NCI-H345 (cell line): ENCODE results near the gene SGCA.
A peak's percentile ranks its signal among the peaks of the same experiment; 100 is the strongest.

Source experiments
- DNase-seq: peaks from one replicate; lab custom pipeline; 2025; lab: John Stamatoyannopoulos, UW

The SGCA gene

DNA sequence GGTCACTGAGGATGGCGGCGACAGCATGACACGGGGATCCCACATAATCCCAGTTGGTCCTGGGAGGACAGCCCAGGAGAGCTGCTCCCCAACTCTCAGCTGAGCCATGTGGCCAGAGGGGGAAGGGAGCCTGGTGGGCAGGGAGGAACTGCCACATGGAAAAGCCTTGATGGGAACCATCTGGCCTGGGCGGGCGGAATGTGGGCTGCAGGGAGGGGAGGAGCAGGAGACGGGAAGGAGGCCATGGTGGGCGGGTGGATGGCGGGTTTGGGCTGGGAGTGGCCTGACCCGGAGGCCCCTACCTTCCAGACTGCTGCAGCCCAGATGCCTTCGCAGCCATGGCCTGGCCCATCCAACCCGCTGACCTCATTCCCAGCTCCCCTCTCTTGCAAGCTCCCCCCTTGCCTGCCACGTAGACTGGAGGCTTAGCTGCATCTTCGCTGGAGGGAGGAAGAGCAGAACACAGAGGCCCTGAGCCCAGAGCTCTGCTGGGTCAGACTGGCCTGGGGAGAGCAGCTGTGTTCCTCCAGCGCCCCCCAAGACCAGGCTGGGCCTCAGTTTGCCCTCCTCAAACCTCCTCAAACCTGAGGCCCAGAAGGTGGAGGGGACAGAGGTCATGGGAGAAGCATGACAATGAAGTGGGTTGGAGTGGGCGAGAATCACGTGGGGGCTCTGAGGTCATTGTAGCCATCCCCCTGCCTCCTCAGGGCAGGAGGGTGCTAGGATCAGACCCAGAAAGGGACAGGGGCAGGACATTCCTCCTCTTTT, 43.9 kb downstream of the SGCA start:
- no peak for DNase-seq

- no peak for DNase-seq
Observed at GRCh38 chr17:50210240-50211225, 44.7 kb downstream of the SGCA start.

GRCh38 chr17:50211249-50212120, 45.7 kb downstream of the SGCA start:
- DNase-seq = no peak

- no peak for DNase-seq
Observed at GRCh38 chr17:50212121-50212843, 46.5 kb downstream of the SGCA start.

DNA sequence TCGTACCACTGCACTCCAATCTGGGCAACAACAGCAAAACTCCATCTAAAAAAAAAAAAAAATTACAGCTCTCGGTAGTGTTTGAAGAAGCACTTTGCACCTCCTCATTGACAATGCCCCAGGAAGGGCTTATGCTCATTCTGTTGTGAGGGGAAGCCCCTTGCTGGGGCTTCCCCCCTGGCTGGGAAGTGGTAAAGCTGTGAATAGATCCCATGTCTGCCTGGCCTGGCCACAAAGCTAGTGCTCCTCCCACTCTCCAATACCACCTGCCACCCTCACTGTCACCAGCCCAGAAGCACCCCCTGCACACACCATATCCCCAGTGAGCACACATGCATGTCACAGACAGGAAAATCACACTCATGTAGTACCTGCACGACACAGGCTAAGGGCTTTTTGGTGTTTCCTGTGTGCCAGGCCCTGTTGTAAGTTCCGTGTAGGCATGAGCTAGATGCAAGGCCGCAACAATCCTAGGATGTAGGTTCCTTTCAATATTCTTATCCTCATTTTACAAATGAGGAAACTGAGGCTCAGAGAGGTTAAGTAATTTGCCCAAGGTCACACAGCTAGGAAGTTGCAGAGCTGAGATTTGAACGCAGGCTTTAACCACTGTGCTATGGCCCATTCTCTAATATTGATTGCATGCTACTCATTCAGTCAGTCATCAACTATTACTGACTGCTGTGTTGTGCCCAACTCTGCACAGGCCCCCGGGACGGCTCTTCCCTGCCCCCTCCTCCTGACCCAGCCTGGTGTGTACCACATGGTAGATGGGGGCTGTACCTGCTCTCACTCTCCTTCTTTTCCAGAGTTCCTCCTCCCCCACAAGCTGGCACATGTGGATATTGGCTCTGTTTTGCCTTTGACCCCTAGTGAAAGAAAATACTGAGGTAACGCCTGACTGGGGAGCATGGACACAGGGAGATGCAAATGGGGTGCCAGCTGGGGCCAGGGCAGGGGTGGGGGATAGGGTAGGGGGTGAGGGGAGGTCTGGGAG, 47.5 kb downstream of the SGCA start:
- DNase-seq = peak; percentile 35

- no peak for DNase-seq
Observed at GRCh38 chr17:50214976-50215760, 49.4 kb downstream of the SGCA start.

DNA sequence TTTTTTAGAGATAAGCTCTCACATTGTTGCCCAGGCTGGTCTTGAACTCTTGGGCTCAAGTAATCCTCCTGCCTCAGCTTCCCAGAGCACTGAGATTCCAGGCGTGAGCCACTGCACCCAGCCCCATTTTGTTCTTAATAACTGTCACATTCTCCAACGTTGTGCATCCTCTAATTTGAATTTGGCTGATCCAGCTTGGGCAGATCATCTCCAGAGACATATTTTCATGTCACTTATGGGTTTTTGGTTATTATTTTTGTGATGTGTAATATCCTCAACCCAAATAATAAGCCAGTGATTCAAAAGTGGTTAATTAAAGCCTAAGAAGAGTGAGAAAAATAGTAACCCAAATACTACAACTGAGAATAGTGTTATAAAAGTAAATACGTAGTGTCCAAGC, 51.8 kb downstream of the SGCA start:
- DNase-seq = no peak

DNA sequence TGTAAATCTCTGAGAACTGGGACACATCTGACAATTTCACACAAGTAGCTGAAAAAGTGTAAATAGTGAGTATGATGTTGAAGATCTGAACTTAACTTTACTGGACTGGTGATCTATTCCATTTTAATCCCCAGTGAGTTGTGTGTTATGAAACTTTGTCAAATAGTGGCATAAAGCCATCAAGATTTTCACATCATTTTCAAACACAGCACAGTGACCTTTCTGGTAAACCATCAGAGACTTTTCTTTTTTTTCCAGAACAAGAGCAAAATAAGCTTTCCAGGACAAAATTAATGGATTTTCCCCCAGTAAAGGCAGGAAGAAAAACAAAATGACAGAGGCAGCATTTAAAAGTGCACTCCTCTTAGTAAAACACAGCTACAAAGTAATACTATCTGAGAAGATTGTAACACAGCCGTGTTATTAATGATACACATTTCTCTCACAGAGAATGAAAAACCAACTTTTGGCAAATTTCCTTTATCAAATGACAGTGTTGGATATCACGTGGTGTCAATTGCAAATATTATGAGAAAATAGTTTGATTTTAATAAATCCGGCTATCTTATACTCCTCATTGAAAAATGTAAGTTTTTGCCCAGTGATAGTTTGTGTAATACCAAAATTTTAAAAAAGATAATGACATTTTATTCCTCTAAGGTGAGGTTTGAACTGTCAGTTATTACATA, 52.4 kb downstream of the SGCA start:
- DNase-seq = no peak

GRCh38 chr17:50218771-50219315, 53.0 kb downstream of the SGCA start:
- no peak for DNase-seq

DNA sequence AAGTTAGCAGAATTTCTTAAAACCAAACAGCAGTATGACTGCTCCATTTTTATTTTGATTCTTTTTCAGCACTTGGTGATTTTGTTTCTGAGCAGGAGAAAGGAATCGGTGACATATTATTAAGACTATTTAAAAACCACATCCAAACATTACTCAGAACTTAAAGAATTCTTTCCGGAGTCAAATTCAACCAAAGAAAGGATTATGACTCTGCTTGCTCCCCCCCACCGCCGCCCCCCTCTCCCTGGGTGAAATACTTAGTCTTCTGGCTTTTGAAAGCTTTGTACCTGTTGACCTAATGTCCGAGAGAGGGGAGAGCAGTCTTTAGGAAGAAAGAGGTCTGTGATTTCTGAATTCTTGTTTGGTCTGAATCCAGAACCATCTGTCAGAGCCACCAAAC, 53.5 kb downstream of the SGCA start:
- DNase-seq = no peak

DNA sequence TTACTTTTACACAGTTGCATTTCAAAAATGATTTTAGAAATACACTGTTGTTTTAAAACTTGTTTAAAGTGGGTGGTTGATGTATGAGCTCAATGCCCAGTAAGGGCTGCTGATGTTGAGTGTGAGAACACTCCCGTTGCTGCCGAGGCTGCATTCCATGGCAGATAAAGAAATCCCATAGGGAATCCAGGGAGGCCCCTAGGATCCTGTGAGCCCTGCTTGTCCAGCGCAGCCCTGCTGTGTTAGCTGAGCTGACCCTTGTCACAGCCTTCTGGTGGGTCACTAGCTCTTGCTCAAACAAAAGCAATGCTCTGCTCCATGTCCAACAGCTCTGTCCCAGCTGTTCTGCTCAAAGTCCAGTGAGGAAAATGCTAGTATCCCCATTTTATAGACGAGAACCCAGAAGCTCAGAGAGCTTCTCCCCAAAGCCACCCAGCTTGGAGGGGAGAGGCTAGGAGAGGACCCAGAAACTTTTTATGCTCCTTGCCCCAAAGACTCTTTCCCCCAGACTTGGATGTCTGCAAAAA, 54.2 kb downstream of the SGCA start:
- no peak for DNase-seq

- DNase-seq = no peak
Observed at GRCh38 chr17:50220811-50221210, 55.0 kb downstream of the SGCA start.

DNA sequence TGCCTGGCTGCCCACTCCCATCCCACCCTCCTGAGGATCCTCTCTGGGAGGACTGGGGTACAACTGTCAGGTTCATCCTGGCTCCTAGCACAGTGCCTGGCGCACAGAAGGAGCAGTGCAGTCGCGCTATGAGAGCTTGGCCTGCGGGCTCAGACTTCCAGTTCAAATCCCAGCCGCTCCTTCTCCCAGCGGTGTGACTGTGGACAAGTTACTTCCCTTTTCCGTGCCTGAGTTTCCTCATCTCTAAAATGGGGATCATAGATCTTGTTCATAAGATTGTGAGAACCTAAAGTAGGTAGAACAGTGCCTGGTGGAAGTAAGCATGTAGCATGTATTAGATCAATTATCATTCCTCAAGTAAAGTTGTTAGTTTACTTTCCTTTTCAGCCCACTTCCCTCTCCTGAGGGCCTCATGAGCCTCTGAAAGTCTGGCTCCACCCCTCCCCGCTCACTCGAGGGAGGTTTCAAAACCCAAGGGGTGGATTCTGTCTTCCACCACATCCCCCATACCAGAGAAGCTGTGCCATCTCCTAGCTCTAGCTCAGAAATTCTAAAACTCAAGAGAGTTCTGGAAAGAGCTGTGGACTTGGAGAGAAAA, 55.6 kb downstream of the SGCA start:
- DNase-seq = no peak

DNA sequence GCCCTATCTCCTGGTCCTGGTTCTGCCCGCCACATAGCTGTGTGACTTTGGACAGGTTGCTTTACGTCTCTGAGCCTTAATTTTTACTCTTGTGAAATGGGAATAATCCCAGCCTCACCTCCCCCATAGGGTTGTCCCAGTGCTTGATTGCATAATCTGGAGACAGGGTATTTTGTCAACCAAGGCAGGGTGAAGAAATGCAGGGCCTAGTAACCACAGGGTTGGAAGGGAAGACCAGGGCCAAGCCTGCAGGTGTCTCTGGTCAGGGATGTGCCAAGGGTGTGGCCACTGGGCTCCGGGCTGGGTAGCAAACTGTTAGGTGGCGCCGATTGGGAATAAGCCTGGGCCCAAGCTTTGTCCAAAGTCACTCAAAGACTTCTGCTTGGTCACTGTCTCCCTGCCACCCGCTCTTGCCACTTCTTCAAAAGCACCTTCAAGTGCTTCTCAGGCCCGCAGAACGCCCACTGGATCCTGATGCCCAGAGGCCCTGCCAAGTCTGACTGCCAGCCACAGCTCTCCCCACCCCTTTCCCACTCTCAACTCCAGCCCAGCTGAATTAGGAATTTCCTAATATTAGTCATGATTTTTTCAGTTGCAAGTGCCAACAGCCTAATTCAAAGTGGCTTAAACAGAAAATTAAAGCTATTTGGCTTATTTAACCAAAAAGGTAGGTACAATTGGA, 56.2 kb downstream of the SGCA start:
- DNase-seq = no peak

DNA sequence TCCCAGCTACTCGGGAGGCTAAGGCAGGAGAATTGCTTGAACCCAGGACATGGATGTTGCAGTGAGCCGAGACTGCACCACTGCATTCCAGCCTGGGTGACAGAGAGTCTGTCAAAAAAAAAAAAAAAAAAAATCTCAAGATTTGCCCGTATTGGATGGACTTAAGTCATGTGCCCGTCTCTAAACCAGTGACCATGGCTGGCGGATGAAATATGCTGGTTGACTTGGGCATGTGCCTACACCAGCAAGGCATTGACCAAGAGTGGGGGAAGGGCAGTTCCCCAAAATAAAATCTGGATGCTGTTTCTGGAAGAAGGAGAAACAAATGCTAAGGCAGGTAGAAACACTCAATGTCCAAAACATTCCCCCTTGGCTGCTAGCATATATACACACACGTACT, 57.1 kb downstream of the SGCA start:
- DNase-seq = no peak
